ENCODE results near the gene BOC.

DNA sequence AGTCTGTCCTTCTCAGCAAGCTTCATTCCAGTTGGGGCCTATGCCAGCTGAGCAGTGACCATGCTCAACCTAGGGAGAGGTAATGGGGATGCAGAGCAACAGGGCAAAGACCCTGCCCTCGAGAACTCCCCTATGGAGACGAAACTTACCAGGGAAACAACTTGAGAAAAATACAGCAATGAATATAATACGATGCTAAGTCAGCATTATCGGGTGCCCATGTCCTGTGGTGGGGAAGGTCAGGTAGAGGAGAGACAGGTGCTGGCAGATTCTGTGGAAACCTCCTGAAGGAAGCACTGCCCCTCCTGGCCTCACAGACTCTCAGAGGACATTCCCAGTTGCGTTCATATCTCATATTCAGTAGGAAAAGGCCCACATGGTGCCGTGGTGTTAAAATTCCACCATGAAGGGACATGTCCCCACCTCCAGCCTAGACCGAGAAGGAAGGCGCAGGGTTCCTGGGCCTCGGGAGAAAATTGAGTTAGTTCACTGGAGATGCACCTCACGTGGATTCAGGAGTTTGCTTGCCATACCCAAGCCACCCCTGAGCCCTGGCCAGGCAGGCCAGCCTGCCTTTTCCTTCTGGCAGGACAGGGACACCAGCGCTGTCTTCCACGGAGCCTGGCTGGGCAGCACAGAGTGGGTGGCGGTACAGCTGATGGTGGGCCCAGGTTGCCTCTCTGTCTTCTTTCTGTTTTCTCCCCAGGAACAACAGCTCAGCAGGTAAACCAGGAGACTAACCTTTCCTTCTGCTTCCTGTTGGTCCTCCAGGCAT lies 62.4 kb downstream of the BOC start:
- TF ChIP-seq NFIC (IDR thresholded peaks at IDR 0.05) (no peak), YY1 (IDR thresholded peaks at IDR 0.05; ENCODE audit: low read depth) (no peak), FOXM1 (IDR thresholded peaks at IDR 0.05; ENCODE audit: borderline replicate concordance, low read depth) (no peak), TAF1 (IDR thresholded peaks at IDR 0.05; ENCODE audit: low read depth) (no peak), TCF12 (IDR thresholded peaks at IDR 0.05; ENCODE audit: low read depth) (no peak), CEBPB (IDR thresholded peaks at IDR 0.05) (no peak)
- TF ChIP-seq, protein P1, sequence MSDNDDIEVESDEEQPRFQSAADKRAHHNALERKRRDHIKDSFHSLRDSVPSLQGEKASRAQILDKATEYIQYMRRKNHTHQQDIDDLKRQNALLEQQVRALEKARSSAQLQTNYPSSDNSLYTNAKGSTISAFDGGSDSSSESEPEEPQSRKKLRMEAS (IDR thresholded peaks at IDR 0.05): no peak
- TF ChIP-seq, protein P2, sequence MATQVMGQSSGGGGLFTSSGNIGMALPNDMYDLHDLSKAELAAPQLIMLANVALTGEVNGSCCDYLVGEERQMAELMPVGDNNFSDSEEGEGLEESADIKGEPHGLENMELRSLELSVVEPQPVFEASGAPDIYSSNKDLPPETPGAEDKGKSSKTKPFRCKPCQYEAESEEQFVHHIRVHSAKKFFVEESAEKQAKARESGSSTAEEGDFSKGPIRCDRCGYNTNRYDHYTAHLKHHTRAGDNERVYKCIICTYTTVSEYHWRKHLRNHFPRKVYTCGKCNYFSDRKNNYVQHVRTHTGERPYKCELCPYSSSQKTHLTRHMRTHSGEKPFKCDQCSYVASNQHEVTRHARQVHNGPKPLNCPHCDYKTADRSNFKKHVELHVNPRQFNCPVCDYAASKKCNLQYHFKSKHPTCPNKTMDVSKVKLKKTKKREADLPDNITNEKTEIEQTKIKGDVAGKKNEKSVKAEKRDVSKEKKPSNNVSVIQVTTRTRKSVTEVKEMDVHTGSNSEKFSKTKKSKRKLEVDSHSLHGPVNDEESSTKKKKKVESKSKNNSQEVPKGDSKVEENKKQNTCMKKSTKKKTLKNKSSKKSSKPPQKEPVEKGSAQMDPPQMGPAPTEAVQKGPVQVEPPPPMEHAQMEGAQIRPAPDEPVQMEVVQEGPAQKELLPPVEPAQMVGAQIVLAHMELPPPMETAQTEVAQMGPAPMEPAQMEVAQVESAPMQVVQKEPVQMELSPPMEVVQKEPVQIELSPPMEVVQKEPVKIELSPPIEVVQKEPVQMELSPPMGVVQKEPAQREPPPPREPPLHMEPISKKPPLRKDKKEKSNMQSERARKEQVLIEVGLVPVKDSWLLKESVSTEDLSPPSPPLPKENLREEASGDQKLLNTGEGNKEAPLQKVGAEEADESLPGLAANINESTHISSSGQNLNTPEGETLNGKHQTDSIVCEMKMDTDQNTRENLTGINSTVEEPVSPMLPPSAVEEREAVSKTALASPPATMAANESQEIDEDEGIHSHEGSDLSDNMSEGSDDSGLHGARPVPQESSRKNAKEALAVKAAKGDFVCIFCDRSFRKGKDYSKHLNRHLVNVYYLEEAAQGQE (IDR thresholded peaks at IDR 0.05; ENCODE audit: low read depth): no peak
